Measurements from ENCODE around the gene ATXN1. TPM values are rescaled to one million over a fixed set of nuclear protein-coding genes. Genes with fewer than 3 reads are reported as not detected.

ATXN1 gene
- total and polyA plus RNA-seq, 2 of the 13 experiments (the other 11 are each of a cell fraction or from before 2014, with no cell fraction given), result 20.7 to 39.5 TPM

DNA sequence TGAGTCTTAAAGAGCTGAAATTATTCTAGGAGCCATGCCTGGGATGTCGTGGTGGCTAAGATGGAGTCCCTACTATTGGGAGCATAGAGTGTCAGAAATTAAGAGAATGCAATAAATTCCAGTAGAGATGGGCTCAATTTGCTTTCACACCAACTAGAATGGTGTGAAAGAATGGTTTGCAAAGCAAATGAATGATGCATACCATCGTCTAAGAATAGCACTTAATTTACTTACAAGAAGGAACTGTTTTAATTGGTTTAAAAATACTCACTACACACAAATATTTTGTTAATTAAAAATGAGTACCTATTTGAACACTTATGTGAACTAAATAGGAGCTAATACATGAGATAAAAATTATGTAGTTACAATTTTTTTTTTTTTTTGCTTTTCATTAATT is 390.3 kb downstream of the ATXN1 start (continued):
- TF ChIP-seq, protein P1, sequence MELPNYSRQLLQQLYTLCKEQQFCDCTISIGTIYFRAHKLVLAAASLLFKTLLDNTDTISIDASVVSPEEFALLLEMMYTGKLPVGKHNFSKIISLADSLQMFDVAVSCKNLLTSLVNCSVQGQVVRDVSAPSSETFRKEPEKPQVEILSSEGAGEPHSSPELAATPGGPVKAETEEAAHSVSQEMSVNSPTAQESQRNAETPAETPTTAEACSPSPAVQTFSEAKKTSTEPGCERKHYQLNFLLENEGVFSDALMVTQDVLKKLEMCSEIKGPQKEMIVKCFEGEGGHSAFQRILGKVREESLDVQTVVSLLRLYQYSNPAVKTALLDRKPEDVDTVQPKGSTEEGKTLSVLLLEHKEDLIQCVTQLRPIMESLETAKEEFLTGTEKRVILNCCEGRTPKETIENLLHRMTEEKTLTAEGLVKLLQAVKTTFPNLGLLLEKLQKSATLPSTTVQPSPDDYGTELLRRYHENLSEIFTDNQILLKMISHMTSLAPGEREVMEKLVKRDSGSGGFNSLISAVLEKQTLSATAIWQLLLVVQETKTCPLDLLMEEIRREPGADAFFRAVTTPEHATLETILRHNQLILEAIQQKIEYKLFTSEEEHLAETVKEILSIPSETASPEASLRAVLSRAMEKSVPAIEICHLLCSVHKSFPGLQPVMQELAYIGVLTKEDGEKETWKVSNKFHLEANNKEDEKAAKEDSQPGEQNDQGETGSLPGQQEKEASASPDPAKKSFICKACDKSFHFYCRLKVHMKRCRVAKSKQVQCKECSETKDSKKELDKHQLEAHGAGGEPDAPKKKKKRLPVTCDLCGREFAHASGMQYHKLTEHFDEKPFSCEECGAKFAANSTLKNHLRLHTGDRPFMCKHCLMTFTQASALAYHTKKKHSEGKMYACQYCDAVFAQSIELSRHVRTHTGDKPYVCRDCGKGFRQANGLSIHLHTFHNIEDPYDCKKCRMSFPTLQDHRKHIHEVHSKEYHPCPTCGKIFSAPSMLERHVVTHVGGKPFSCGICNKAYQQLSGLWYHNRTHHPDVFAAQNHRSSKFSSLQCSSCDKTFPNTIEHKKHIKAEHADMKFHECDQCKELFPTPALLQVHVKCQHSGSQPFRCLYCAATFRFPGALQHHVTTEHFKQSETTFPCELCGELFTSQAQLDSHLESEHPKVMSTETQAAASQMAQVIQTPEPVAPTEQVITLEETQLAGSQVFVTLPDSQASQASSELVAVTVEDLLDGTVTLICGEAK (IDR thresholded peaks at IDR 0.05), result no peak
- TF ChIP-seq, protein P1 (CRISPR knock-in tag; IDR thresholded peaks at IDR 0.05), result no peak
- TF ChIP-seq KLF11 (CRISPR knock-in tag; IDR thresholded peaks at IDR 0.05) (no peak), ZNF713 (CRISPR knock-in tag; IDR thresholded peaks at IDR 0.05) (no peak), ZFP36 (IDR thresholded peaks at IDR 0.05; ENCODE audit: borderline replicate concordance, low read depth, low read length, partially characterized antibody) (no peak), ZSCAN22 (CRISPR knock-in tag; IDR thresholded peaks at IDR 0.05) (no peak)
